Chondrocyte (in vitro differentiated cells): Measurements from ENCODE around the gene CLASP1. TPM values are rescaled to one million over a fixed set of nuclear protein-coding genes. Genes with fewer than 3 reads are reported as not detected.

Experiments used
- DNase-seq: peaks from one replicate; pipeline ENCODE4 v3.0.0; 2021; ENCODE audit warnings: mixed read lengths, low spot score
- H3K27ac Mint-ChIP-seq: one replicate; pipeline ENCODE4 v1.8.0; 2021; ENCODE audit warnings: mild to moderate bottlenecking, moderate library complexity, mixed read lengths; ENCODE audit not compliant: unreplicated experiment
- H3K27me3 Mint-ChIP-seq: 2 replicates; pipeline ENCODE4 v1.8.0; 2021; ENCODE audit warnings: low read depth, mixed read lengths
- H3K36me3 Mint-ChIP-seq: 2 replicates; pipeline ENCODE4 v1.8.0; 2021; ENCODE audit warnings: low read depth, mixed read lengths
- H3K4me1 Mint-ChIP-seq: 2 replicates; pipeline ENCODE4 v1.8.0; 2021; ENCODE audit warnings: low read depth, mild to moderate bottlenecking, mixed read lengths
- H3K4me3 Mint-ChIP-seq: one replicate; pipeline ENCODE4 v1.8.0; 2021; ENCODE audit warnings: mild to moderate bottlenecking, moderate library complexity, mixed read lengths; ENCODE audit not compliant: unreplicated experiment
- H3K9me3 Mint-ChIP-seq: 2 replicates; pipeline ENCODE4 v1.8.0; 2021; ENCODE audit warnings: low read depth, mixed read lengths
- total RNA-seq: library from RNA; stranded (reverse); gene quantifications from 3 replicates; pipeline ENCODE4 v1.2.1, GENCODE V29; 2021
- TF ChIP-seq, protein P1 (sequence below): fragments of 200-600 bp; sonication (generic); IDR thresholded peaks from 2 replicates; pipeline ENCODE4 v1.5.0; 2021; ENCODE audit warnings: antibody characterized with exemption, mild to moderate bottlenecking, moderate library complexity

CLASP1 gene
- total RNA-seq, 1 donor from 2014 or later = 56.0 TPM

- peak overlapping the region; percentile 92 for H3K27ac Mint-ChIP-seq
- H3K27me3 Mint-ChIP-seq = no peaks in the 10 kb centered on the region
- TF ChIP-seq, protein P1, sequence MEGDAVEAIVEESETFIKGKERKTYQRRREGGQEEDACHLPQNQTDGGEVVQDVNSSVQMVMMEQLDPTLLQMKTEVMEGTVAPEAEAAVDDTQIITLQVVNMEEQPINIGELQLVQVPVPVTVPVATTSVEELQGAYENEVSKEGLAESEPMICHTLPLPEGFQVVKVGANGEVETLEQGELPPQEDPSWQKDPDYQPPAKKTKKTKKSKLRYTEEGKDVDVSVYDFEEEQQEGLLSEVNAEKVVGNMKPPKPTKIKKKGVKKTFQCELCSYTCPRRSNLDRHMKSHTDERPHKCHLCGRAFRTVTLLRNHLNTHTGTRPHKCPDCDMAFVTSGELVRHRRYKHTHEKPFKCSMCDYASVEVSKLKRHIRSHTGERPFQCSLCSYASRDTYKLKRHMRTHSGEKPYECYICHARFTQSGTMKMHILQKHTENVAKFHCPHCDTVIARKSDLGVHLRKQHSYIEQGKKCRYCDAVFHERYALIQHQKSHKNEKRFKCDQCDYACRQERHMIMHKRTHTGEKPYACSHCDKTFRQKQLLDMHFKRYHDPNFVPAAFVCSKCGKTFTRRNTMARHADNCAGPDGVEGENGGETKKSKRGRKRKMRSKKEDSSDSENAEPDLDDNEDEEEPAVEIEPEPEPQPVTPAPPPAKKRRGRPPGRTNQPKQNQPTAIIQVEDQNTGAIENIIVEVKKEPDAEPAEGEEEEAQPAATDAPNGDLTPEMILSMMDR = no peak
- H3K4me1 Mint-ChIP-seq = peaks cover 62% of the 10 kb centered on the region
- peaks cover 4% of the 10 kb centered on the region for H3K9me3 Mint-ChIP-seq
- peaks cover 10% of the 10 kb centered on the region for H3K36me3 Mint-ChIP-seq
- DNase-seq = no peak
- H3K4me3 Mint-ChIP-seq = no peak overlapping the region
These were observed 147.0 kb downstream of the CLASP1 start for GRCh38 chr2:121502246-121502645.

DNA sequence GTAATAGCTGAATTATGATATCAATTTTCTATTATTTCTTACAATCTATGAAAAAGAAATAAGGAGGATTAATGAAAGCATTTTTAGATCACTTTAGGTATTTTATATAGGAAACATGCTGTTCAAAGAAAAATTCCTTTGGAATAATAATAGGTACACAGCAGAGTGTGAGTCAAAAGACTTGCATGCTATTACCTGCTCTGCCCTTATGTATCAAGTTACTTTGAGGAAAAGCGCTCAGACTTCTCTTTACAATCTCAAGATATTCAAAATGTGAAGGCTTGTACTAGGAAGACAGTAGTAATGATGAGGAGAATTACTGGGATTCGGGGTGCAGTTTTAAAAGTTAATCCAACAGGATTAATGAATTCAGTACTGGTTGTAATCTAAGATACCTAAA lies 147.7 kb downstream of the CLASP1 start:
- peaks cover 7% of the 10 kb centered on the region for H3K36me3 Mint-ChIP-seq
- DNase-seq = no peak
- H3K27me3 Mint-ChIP-seq = no peaks in the 10 kb centered on the region
- peaks cover 4% of the 10 kb centered on the region for H3K9me3 Mint-ChIP-seq
- TF ChIP-seq, protein P1 = no peak
- peaks cover 62% of the 10 kb centered on the region for H3K4me1 Mint-ChIP-seq
- peak overlapping the region; percentile 92 for H3K27ac Mint-ChIP-seq
- no peak overlapping the region for H3K4me3 Mint-ChIP-seq

DNA sequence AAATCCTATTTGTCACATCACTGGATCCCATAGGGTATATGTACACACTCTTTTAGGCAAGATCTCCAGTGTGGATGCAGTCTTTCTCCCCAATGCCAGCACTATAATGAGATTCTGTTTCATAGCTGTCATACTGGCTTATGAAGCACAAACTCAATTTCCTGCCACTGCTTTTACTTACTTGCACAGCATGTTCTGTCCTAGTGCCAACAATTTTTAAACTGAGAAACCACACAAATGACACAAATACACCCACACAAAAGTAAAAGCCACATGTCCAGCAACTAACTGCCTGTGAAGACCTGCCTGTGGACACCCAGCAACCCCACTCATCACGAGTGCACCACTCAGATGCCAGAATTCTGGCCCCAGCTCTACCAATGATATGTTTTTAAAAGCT lies 148.2 kb downstream of the CLASP1 start:
- H3K4me3 Mint-ChIP-seq = peak overlapping the region; percentile 23
- TF ChIP-seq, protein P1 = no peak
- H3K27me3 Mint-ChIP-seq = no peaks in the 10 kb centered on the region
- H3K27ac Mint-ChIP-seq = peak overlapping the region; percentile 97
- peaks cover 4% of the 10 kb centered on the region for H3K9me3 Mint-ChIP-seq
- peaks cover 59% of the 10 kb centered on the region for H3K4me1 Mint-ChIP-seq
- H3K36me3 Mint-ChIP-seq = peaks cover 7% of the 10 kb centered on the region
- DNase-seq = no peak

GRCh38 chr2:121498731-121499130 lies 150.5 kb downstream of the CLASP1 start:
- H3K4me3 Mint-ChIP-seq = no peak overlapping the region
- H3K27ac Mint-ChIP-seq = no peak overlapping the region
- peaks cover 4% of the 10 kb centered on the region for H3K9me3 Mint-ChIP-seq
- peaks cover 8% of the 10 kb centered on the region for H3K36me3 Mint-ChIP-seq
- peaks cover 42% of the 10 kb centered on the region for H3K4me1 Mint-ChIP-seq
- no peak for DNase-seq
- no peaks in the 10 kb centered on the region for H3K27me3 Mint-ChIP-seq
- TF ChIP-seq, protein P1 = no peak

DNA sequence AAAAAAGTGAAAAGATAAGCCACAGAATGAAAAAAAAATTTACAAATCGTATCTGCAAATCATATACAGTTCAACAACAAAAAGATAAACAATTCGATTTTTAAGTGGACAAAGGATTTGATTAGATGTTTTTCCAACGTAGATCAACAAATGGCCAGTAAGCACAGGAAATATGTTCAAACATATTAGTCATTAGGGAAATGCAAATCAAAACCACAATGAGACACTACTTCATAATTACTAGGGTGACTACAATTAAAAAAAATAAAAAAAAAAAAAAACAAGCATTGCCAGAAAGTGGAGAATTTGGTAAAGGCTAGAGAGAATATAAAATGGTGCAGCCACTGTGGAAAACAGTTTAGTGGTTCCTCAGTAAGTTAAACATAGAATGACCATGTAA lies 156.9 kb downstream of the CLASP1 start:
- H3K9me3 Mint-ChIP-seq = no peaks in the 10 kb centered on the region
- no peak overlapping the region for H3K27ac Mint-ChIP-seq
- DNase-seq = no peak
- H3K4me3 Mint-ChIP-seq = no peak overlapping the region
- H3K27me3 Mint-ChIP-seq = no peaks in the 10 kb centered on the region
- TF ChIP-seq, protein P1 = no peak
- peaks cover 20% of the 10 kb centered on the region for H3K4me1 Mint-ChIP-seq
- H3K36me3 Mint-ChIP-seq = peaks cover 3% of the 10 kb centered on the region
